HG03558 (cell line): Measurements from ENCODE around the gene CELF4.

Experiments
- ATAC-seq: cut with Tn5 transposase; IDR thresholded peaks from one replicate; pipeline ENCODE4 v1.9.1; 2021; ENCODE audit warnings: moderate number of reproducible peaks; ENCODE audit not compliant: unreplicated experiment; ENCODE audit errors: extremely low read depth

The CELF4 gene

GRCh38 chr18:37450434-37451132, 115.0 kb downstream of the CELF4 start:
- ATAC-seq: no peak

- no peak for ATAC-seq
These were observed 116.0 kb downstream of the CELF4 start for GRCh38 chr18:37449618-37450017.

GRCh38 chr18:37448946-37449345, 116.7 kb downstream of the CELF4 start:
- ATAC-seq: no peak

- no peak for ATAC-seq
These were observed 117.4 kb downstream of the CELF4 start for GRCh38 chr18:37447962-37448888.

- no peak for ATAC-seq
These were observed 119.8 kb downstream of the CELF4 start for GRCh38 chr18:37445836-37446235.

GRCh38 chr18:37445368-37445767, 120.2 kb downstream of the CELF4 start:
- ATAC-seq: no peak

GRCh38 chr18:37443325-37444055, 122.1 kb downstream of the CELF4 start:
- ATAC-seq: no peak

GRCh38 chr18:37442477-37442876, 123.1 kb downstream of the CELF4 start:
- ATAC-seq: no peak

- ATAC-seq: no peak
These were observed 123.8 kb downstream of the CELF4 start for GRCh38 chr18:37441821-37442220.

- ATAC-seq: no peak
These were observed 125.4 kb downstream of the CELF4 start for GRCh38 chr18:37440206-37440605.

GRCh38 chr18:37438417-37439180, 127.0 kb downstream of the CELF4 start:
- no peak for ATAC-seq

GRCh38 chr18:37435996-37436395, 129.6 kb downstream of the CELF4 start:
- ATAC-seq: no peak

GRCh38 chr18:37435150-37435867, 130.3 kb downstream of the CELF4 start:
- ATAC-seq: no peak

- no peak for ATAC-seq
These were observed 131.3 kb downstream of the CELF4 start for GRCh38 chr18:37434161-37434860.

GRCh38 chr18:37432436-37433195, 133.0 kb downstream of the CELF4 start:
- no peak for ATAC-seq

- no peak for ATAC-seq
These were observed 135.1 kb downstream of the CELF4 start for GRCh38 chr18:37430357-37431076.

- no peak for ATAC-seq
These were observed 135.8 kb downstream of the CELF4 start for GRCh38 chr18:37429791-37430190.
